Adrenal gland (tissue), 5 donors: Measurements from ENCODE around the gene LRP1B.

Experiments used
- POLR2A ChIP-seq, 2 donors: fragments of 450-650 bp; IDR thresholded peaks; one replicate each; pipeline ENCODE4 v1.6.1; 2017; ENCODE audit warnings: antibody characterized with exemption in 2 of 2, mild to moderate bottlenecking in 2 of 2, moderate library complexity in 1 of 2
- TF ChIP-seq, protein P1 (sequence below), 6 experiments: fragments of 450-650 bp in 4 of 6; fragments of 200-600 bp in 2 of 6; sonication (generic) in 1 of 6; IDR thresholded peaks; 1 replicate in 5 of 6; 2 replicates in 1 of 6; pipeline versions ENCODE4 v1.5.1 to v1.8.0; 2016 to 2021; ENCODE audit warnings: antibody characterized with exemption in 6 of 6, mild to moderate bottlenecking in 2 of 6, moderate library complexity in 1 of 6
- donor health status: DM: no; HTN: no; CAD: no.

- TF ChIP-seq, protein P1, sequence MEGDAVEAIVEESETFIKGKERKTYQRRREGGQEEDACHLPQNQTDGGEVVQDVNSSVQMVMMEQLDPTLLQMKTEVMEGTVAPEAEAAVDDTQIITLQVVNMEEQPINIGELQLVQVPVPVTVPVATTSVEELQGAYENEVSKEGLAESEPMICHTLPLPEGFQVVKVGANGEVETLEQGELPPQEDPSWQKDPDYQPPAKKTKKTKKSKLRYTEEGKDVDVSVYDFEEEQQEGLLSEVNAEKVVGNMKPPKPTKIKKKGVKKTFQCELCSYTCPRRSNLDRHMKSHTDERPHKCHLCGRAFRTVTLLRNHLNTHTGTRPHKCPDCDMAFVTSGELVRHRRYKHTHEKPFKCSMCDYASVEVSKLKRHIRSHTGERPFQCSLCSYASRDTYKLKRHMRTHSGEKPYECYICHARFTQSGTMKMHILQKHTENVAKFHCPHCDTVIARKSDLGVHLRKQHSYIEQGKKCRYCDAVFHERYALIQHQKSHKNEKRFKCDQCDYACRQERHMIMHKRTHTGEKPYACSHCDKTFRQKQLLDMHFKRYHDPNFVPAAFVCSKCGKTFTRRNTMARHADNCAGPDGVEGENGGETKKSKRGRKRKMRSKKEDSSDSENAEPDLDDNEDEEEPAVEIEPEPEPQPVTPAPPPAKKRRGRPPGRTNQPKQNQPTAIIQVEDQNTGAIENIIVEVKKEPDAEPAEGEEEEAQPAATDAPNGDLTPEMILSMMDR (IDR thresholded peaks at IDR 0.05) = no peak
- no peak for TF ChIP-seq POLR2A (IDR thresholded peaks at IDR 0.05)
These were observed 65.1 kb downstream of the LRP1B start for GRCh38 chr2:142065700-142066099.
